Lower leg skin (tissue), 4 donors: ENCODE measurements around the gene ZBTB7B. TPM values are rescaled to one million over a fixed set of nuclear protein-coding genes. Genes with fewer than 3 reads are reported as not detected.
A peak's percentile ranks its signal among the peaks of the same experiment; 100 is the strongest.
"Not testable (repeated sequence)": the region's sequence is repeated elsewhere in the genome, so short reads cannot be mapped to it uniquely, and the experiment has no call there.

Experiments used
- DNase-seq, 2 donors: peaks; one replicate each; pipeline ENCODE4 v3.0.0-alpha.2; 2019; ENCODE audit warnings: low spot score in 2 of 2
- H3K4me3 ChIP-seq: fragments of 200-600 bp; sonication (generic); 2 replicates; pipeline ENCODE4 v1.5.1; 2017; ENCODE audit warnings: mild to moderate bottlenecking, low read depth; ENCODE audit not compliant: poor library complexity, severe bottlenecking
- CTCF ChIP-seq, 3 donors: fragments of 450-650 bp; IDR thresholded peaks; one replicate each; pipeline ENCODE4 v1.5.1; 2016; ENCODE audit warnings: antibody characterized with exemption in 3 of 3, mild to moderate bottlenecking in 3 of 3, moderate library complexity in 2 of 3
- POLR2A ChIP-seq, 2 donors: fragments of 450-650 bp; IDR thresholded peaks; one replicate each; pipeline ENCODE4 v1.6.1; 2016 to 2017; ENCODE audit warnings: antibody characterized with exemption in 2 of 2, mild to moderate bottlenecking in 1 of 2, moderate library complexity in 1 of 2
- WGBS, 2 donors: methylation state at CpG; one replicate each; pipeline ENCODE4 v1.1.5; 2018; 5-methylcytosine and 5-hydroxymethylcytosine counted together
- intact Hi-C: fragments of 100-400 bp; cut with DNase I; formaldehyde crosslinking; loops from one replicate; pipeline ENCODE4 v1.15.0; 2023; ENCODE audit warnings: low total_unique reads
- total RNA-seq, 4 donors: library from RNA; depleted of rRNA; stranded (reverse); fragments of >200 nt; gene quantifications; one replicate each; pipeline ENCODE4 v1.1.0, GENCODE V29; 2016

ZBTB7B gene
- total RNA-seq, 4 donors from 2014 or later: 270 to 295 (median 286) TPM

GRCh38 chr1:154982341-154982740 lies 20.3 kb upstream of the ZBTB7B start:
- DNase-seq: no peak
- WGBS, 2 donors: 66 to 71% methylated on average over 6 of the region's 6 CpGs
- intact Hi-C loops: no loop called here
- TF ChIP-seq CTCF (IDR thresholded peaks at IDR 0.05): no peak
- no peak for TF ChIP-seq POLR2A (IDR thresholded peaks at IDR 0.05)
- no peak overlapping the region for H3K4me3 ChIP-seq

DNA sequence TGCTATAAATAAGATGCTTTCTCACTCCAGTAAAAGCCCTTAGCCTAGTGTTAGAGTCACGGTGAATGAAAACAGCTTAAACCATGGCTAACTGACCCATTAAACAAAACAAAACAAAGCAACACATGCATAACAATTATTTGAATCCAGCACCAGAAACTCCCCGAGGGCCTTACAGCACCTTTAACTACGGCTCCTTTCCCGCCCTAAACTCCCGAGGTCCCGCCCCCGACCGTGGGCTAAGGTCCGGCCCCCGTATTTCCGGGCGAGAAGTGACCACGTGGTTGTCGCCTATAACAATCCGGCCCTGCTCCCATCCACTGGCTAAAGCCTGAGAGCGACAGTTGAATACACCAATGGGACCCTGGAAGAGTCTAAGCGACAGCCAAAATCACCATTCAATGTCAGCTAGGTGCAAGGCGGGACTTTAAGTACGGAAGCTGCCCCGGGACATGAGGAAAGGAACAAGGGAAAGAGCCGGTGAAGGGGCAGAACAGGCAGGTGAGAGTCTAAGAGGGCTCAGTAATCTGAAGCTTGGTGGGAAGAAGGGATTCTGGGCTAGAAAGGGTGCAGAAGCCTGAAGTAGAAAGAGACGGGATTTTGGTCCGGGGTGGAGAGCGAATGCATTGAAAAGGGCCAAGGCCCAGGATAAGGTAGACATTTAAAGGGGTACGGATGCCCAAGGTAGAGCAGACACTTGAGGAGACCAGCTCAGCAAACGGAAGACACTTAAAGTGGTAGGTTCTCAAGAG lies 19.5 kb upstream of the ZBTB7B start, which contains the start of gene FLAD1:
TSS of gene FLAD1 (plus strand) at position 448 of the 752 bp plus-strand sequence. CDS start 351 bp downstream, outside the sequence.
- TF ChIP-seq CTCF (IDR thresholded peaks at IDR 0.05) (peak in 1 of 3 donors; percentile 44), POLR2A (IDR thresholded peaks at IDR 0.05) (no peak)
- peak; percentile 99 to 100 for DNase-seq
- 1 to 2% methylated on average over 26 of the region's 26 CpGs for WGBS, 2 donors
- intact Hi-C loops: no loop called here
- H3K4me3 ChIP-seq: peak within 1 kb of the TSS; percentile 66

GRCh38 chr1:154983776-154984466 lies 18.7 kb upstream of the ZBTB7B start:
- DNase-seq: no peak
- no peak for TF ChIP-seq POLR2A (IDR thresholded peaks at IDR 0.05)
- TF ChIP-seq CTCF (IDR thresholded peaks at IDR 0.05): no peak
- peak overlapping the region; percentile 66 for H3K4me3 ChIP-seq
- WGBS, 2 donors: 10% methylated on average over 17 of the region's 17 CpGs
- intact Hi-C loops: no loop called here

- H3K4me3 ChIP-seq, DNase-seq, intact Hi-C loops: not testable (repeated sequence)
- WGBS, 2 donors: 89 to 92% methylated on average over 4 of the region's 4 CpGs
Observed at GRCh38 chr1:154986736-154987135, 15.9 kb upstream of the ZBTB7B start.

GRCh38 chr1:154987326-154987725 lies 15.3 kb upstream of the ZBTB7B start:
- intact Hi-C loops: no loop called here
- TF ChIP-seq POLR2A (IDR thresholded peaks at IDR 0.05) (no peak), CTCF (IDR thresholded peaks at IDR 0.05) (no peak)
- no peak for DNase-seq
- 63 to 76% methylated on average over 6 of the region's 6 CpGs for WGBS, 2 donors
- no peak overlapping the region for H3K4me3 ChIP-seq
